ENCODE results near the gene KIN.

KIN gene, protein sequence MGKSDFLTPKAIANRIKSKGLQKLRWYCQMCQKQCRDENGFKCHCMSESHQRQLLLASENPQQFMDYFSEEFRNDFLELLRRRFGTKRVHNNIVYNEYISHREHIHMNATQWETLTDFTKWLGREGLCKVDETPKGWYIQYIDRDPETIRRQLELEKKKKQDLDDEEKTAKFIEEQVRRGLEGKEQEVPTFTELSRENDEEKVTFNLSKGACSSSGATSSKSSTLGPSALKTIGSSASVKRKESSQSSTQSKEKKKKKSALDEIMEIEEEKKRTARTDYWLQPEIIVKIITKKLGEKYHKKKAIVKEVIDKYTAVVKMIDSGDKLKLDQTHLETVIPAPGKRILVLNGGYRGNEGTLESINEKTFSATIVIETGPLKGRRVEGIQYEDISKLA

DNA sequence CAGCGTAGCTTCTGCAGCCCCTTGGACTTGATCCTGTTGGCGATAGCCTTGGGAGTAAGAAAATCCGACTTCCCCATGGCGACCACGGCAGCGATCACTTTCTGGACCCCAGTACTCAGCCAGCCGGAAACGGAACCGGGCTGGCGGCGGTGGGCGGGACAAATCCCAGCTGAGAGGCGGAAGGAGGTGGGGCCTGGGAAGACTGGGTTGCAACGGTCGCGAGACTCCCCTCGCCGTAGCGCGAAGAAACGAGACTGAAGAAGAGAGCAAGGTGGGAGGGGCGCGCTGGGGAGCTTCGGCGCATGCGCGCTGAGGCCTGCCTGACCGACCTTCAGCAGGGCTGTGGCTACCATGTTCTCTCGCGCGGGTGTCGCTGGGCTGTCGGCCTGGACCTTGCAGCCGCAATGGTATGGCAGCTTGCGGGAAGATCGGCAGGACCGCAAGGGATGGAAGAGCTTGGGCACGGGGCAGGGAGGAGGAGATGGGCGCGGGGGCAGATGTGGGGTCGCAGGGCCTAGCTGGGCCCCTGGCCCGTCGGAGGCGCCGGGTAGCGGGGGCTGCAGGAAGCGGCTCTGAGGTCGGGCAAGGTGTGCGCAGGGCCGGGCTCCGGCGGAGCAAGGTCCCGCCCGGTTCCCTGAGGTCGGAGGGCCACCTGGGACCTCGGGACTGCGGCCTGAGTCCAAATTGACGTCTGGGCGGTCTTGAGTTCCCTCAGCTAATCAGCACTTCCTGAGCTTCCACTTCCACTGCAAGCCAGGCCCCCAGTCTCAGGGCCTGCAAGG is at the start of gene KIN, which contains the start of gene ATP5F1C:
TSS of gene KIN (minus strand) at position 137 of the 782 bp plus-strand sequence. CDS start at position 77, 60 bp downstream.
TSS of gene ATP5F1C (plus strand) at position 321 of the 782 bp plus-strand sequence. CDS start at position 352, 31 bp downstream.
- peak within 1 kb of the TSS; percentile 96 for H3K4me3 ChIP-seq (ENCODE audit: low read depth, low read length)
- no peaks in the 10 kb centered on the region for H3K36me3 ChIP-seq (ENCODE audit: control insufficient read depth, insufficient read depth, low read length)
- H3K9me3 ChIP-seq (ENCODE audit: control insufficient read depth, insufficient read depth, low read length): no peaks in the 10 kb centered on the region
- no peaks in the 10 kb centered on the region for H3K27me3 ChIP-seq (ENCODE audit: control insufficient read depth, insufficient read depth, low read length)
- no peaks in the 10 kb centered on the region for H3K4me1 ChIP-seq (ENCODE audit: control insufficient read depth, insufficient read depth, low read length)
- peak within 1 kb of the TSS; percentile 93 for H3K9ac ChIP-seq (ENCODE audit: low read depth, low read length)

DNA sequence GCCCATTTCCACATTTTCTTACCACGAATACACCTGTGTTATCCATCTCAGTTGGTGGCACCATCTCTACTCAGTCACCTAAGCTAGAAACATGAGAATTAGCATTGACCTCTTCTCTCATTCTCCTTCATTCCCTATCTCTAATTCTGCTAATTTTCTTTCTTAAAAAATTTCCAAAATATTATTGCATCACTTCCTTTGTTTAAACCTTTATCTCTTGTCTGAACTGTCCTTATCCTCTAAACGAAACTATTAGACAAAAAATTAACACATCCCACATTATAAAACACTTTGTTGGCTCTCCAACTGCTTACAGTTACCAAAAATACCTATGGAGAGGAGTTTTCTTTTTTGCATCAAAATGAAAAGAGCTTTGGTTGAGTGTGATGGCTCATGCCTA is 48.8 kb upstream of the KIN start:
- Histone ChIP-seq H3K36me3 (ENCODE audit: control insufficient read depth, insufficient read depth, low read length) (no peaks in the 10 kb centered on the region), H3K4me1 (ENCODE audit: control insufficient read depth, insufficient read depth, low read length) (no peaks in the 10 kb centered on the region), H3K27me3 (ENCODE audit: control insufficient read depth, insufficient read depth, low read length) (no peaks in the 10 kb centered on the region), H3K9me3 (ENCODE audit: control insufficient read depth, insufficient read depth, low read length) (no peaks in the 10 kb centered on the region), H3K9ac (ENCODE audit: low read depth, low read length) (no peak overlapping the region), H3K4me3 (ENCODE audit: low read depth, low read length) (no peak overlapping the region)

DNA sequence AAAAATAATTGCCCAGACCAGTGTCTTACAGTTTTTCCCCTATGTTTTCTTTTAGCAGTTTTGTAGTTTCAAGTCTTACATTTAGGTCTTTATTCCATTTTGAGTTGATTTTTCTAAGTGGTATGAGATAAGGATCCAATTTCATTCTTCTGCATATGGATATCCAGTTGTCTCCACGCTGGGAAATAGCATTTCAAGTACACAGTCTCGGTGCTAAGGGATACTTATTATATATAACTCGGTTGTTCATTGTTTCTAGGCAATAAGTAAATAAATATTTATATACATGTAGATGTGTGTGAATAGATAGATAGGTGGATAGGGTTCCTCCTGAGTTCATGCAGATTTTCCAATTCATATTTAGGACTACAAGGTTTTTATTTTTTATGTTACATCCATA is 46.5 kb upstream of the KIN start:
- Histone ChIP-seq H3K9me3 (ENCODE audit: control insufficient read depth, insufficient read depth, low read length) (no peaks in the 10 kb centered on the region), H3K9ac (ENCODE audit: low read depth, low read length) (no peak overlapping the region), H3K27me3 (ENCODE audit: control insufficient read depth, insufficient read depth, low read length) (no peaks in the 10 kb centered on the region), H3K4me3 (ENCODE audit: low read depth, low read length) (no peak overlapping the region), H3K4me1 (ENCODE audit: control insufficient read depth, insufficient read depth, low read length) (peaks cover 5% of the 10 kb centered on the region), H3K36me3 (ENCODE audit: control insufficient read depth, insufficient read depth, low read length) (no peaks in the 10 kb centered on the region)

DNA sequence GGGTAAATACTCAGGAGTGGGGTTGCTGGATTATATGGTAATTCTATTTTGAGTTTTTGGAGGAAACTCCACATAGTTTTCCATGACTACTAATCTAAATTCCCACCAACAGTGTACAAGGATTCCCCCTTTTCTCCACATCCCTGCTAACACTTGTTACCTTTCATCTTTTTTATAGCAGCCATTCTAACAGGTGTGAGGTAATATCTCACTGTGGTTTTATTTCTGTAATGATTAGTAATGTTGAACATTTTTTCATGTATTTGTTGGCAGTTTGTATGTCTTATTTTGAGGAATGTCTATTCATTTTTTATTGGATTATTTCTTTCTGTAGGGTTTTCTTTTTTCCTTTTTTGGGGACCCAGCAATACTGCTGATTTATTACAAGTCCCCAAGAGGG is 45.4 kb upstream of the KIN start:
- Histone ChIP-seq H3K9me3 (ENCODE audit: control insufficient read depth, insufficient read depth, low read length) (no peaks in the 10 kb centered on the region), H3K27me3 (ENCODE audit: control insufficient read depth, insufficient read depth, low read length) (no peaks in the 10 kb centered on the region), H3K36me3 (ENCODE audit: control insufficient read depth, insufficient read depth, low read length) (no peaks in the 10 kb centered on the region), H3K9ac (ENCODE audit: low read depth, low read length) (no peak overlapping the region), H3K4me3 (ENCODE audit: low read depth, low read length) (no peak overlapping the region), H3K4me1 (ENCODE audit: control insufficient read depth, insufficient read depth, low read length) (peaks cover 5% of the 10 kb centered on the region)

DNA sequence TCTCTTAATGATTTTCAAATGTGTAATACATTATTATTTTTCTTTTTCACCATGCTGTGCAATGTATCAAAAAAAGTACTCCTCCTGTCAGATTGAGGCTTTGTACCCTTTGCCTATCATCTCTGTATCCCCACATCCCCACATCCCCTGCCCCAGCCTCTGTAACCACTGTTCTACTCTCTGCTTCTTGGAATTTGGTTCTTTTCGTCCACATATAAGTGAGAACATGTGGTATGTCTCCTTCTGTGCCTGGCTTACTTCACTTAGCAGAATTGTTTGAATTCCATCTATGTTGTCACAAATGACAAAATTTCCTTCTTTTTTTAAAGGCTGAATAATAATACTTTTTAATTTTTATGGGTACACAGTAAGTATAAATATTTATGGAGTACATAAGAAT is 44.3 kb upstream of the KIN start:
- Histone ChIP-seq H3K4me1 (ENCODE audit: control insufficient read depth, insufficient read depth, low read length) (peaks cover 5% of the 10 kb centered on the region), H3K4me3 (ENCODE audit: low read depth, low read length) (no peak overlapping the region), H3K27me3 (ENCODE audit: control insufficient read depth, insufficient read depth, low read length) (no peaks in the 10 kb centered on the region), H3K9ac (ENCODE audit: low read depth, low read length) (no peak overlapping the region), H3K9me3 (ENCODE audit: control insufficient read depth, insufficient read depth, low read length) (no peaks in the 10 kb centered on the region), H3K36me3 (ENCODE audit: control insufficient read depth, insufficient read depth, low read length) (no peaks in the 10 kb centered on the region)

DNA sequence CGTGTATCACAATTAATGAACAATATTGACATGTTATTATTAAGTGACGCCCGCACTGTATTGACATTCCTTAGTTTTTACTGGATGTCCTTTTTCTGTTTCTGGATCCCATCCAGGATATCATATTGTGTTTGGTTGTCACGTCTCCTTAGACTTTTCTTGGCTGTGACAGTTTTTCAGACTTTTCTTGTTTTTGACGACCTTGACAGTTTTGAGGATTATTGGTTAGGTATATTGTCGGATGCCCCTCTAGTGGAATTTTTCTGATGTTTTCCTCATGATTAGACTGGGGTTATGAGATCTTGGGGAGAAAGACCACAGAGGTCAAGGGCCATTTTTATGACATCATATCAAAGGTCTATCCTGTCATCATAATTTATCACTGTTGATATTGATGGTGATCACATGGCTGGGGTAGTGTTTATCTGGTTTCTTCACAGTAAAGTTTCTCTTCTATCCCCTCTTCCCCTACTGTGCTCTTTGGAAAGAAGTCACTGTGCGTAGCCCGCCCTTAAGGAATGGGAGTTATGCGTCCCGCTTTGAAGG is 41.6 kb upstream of the KIN start:
- no peaks in the 10 kb centered on the region for H3K27me3 ChIP-seq (ENCODE audit: control insufficient read depth, insufficient read depth, low read length)
- no peak overlapping the region for H3K4me3 ChIP-seq (ENCODE audit: low read depth, low read length)
- no peak overlapping the region for H3K9ac ChIP-seq (ENCODE audit: low read depth, low read length)
- peaks cover 5% of the 10 kb centered on the region for H3K4me1 ChIP-seq (ENCODE audit: control insufficient read depth, insufficient read depth, low read length)
- peaks cover 7% of the 10 kb centered on the region for H3K36me3 ChIP-seq (ENCODE audit: control insufficient read depth, insufficient read depth, low read length)
- H3K9me3 ChIP-seq (ENCODE audit: control insufficient read depth, insufficient read depth, low read length): no peaks in the 10 kb centered on the region

DNA sequence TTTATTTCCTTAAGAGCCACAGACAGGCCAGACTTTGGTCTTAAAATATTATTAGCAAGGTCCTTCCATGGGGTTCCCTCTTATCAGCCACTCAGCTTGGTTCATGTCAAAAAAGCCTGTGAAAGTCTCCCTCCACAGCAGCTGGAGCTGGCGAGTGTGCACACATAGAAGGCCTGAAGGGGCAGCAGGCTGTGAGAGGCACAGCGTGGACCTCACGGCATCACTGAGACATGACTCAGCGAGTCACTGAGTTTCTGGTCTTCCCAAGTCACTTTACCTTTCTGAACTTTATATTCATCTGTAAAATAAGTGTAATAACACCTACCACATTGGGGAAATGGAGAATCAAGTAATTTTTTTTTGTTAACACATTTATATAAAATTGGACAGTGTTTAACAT is 39.2 kb upstream of the KIN start:
- no peak overlapping the region for H3K4me3 ChIP-seq (ENCODE audit: low read depth, low read length)
- H3K9ac ChIP-seq (ENCODE audit: low read depth, low read length): no peak overlapping the region
- peaks cover 7% of the 10 kb centered on the region for H3K36me3 ChIP-seq (ENCODE audit: control insufficient read depth, insufficient read depth, low read length)

DNA sequence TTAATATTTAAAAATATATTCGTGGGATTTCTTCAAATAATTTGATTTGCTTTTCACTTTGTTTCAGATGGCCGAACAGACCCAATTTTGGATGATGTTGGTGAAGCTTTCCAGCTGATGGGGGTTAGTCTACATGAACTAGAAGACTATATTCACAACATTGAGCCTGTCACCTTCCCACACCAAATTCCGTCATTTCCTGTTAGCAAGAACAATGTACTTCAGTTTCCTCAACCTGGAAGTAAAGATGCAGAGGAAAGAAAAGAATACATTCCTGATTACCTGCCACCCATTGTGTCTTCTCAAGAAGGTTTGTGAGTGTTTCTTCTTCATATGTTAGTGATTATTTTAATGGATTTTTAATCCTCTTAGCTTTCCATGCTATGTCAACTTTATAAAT is 36.5 kb upstream of the KIN start:
- no peaks in the 10 kb centered on the region for H3K9me3 ChIP-seq (ENCODE audit: control insufficient read depth, insufficient read depth, low read length)
- peaks cover 3% of the 10 kb centered on the region for H3K4me1 ChIP-seq (ENCODE audit: control insufficient read depth, insufficient read depth, low read length)
- no peaks in the 10 kb centered on the region for H3K27me3 ChIP-seq (ENCODE audit: control insufficient read depth, insufficient read depth, low read length)
- no peak overlapping the region for H3K9ac ChIP-seq (ENCODE audit: low read depth, low read length)
- peaks cover 7% of the 10 kb centered on the region for H3K36me3 ChIP-seq (ENCODE audit: control insufficient read depth, insufficient read depth, low read length)
- no peak overlapping the region for H3K4me3 ChIP-seq (ENCODE audit: low read depth, low read length)

More for the DNA sequence above, 39.2 kb upstream of the KIN start:
- H3K4me1 ChIP-seq (ENCODE audit: control insufficient read depth, insufficient read depth, low read length): peaks cover 5% of the 10 kb centered on the region
- H3K9me3 ChIP-seq (ENCODE audit: control insufficient read depth, insufficient read depth, low read length): no peaks in the 10 kb centered on the region
- H3K27me3 ChIP-seq (ENCODE audit: control insufficient read depth, insufficient read depth, low read length): no peaks in the 10 kb centered on the region

DNA sequence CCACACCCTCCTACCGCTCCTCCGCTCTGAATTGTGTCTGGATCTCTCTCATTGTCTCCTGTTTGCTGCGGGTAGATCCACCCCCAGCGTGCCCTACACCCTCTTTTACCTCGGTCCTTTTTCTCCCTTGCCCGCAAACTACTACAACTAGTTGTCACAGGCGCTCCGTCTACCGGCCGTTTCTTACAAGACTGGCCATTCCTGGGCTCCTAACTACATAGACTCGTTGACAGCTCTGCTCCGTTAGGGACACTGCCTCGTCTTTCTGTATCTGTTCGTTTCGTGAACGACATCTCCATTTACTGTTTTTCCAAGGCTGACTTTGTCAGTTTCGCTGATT is 31.3 kb upstream of the KIN start:
- H3K9ac ChIP-seq (ENCODE audit: low read depth, low read length): peak overlapping the region; percentile 83
- H3K27me3 ChIP-seq (ENCODE audit: control insufficient read depth, insufficient read depth, low read length): peaks cover 2% of the 10 kb centered on the region
- H3K36me3 ChIP-seq (ENCODE audit: control insufficient read depth, insufficient read depth, low read length): no peaks in the 10 kb centered on the region
- peaks cover 3% of the 10 kb centered on the region for H3K4me1 ChIP-seq (ENCODE audit: control insufficient read depth, insufficient read depth, low read length)
- H3K9me3 ChIP-seq (ENCODE audit: control insufficient read depth, insufficient read depth, low read length): no peaks in the 10 kb centered on the region
- H3K4me3 ChIP-seq (ENCODE audit: low read depth, low read length): peak overlapping the region; percentile 87

DNA sequence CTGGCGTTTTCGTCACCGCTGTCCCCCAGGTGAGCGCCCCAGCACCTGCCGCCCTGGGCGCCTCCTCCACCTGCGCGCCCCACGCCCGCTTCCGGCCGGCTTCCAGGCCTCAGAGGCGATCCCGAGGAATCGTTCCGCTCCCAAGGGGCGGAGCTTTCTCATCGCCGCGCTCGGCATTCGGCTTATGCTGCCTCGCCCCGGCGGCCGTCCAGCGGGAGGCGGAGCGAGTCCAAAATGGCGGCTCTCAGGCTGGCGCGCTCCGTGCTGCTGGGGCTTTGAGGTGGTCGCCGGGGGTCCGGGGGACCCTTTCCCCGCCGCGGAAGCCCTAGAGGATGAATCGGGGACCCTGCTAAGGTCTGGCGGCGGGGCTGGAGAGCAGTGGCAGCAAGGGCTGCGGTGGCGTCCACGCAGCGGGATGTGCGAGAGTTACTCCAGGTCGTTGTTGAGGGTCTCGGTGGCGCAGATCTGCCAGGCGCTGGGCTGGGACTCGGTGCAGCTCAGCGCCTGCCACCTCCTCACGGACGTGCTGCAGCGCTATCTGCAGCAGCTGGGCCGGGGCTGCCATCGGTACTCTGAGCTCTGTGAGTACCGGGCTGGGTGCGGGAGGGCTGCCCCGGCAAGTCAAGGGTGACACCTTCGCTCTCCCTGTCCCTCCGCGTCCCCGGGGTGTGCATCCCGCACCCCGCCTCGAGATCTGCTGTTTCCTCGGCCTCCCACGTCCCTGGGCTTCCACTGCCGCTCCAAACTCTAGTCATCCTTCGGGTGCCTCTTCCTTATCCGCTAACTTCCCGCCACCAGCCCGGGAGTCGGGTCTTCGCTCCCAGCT is 30.7 kb upstream of the KIN start, which contains the start of gene TAF3:
TSS of gene TAF3 (plus strand) at position 211 of the 826 bp plus-strand sequence. CDS start at position 416, 205 bp downstream.
- H3K9me3 ChIP-seq (ENCODE audit: control insufficient read depth, insufficient read depth, low read length): no peaks in the 10 kb centered on the region
- H3K4me3 ChIP-seq (ENCODE audit: low read depth, low read length): peak within 1 kb of the TSS; percentile 87
- H3K36me3 ChIP-seq (ENCODE audit: control insufficient read depth, insufficient read depth, low read length): no peaks in the 10 kb centered on the region
- H3K27me3 ChIP-seq (ENCODE audit: control insufficient read depth, insufficient read depth, low read length): peaks cover 2% of the 10 kb centered on the region
- peak within 1 kb of the TSS; percentile 83 for H3K9ac ChIP-seq (ENCODE audit: low read depth, low read length)
- H3K4me1 ChIP-seq (ENCODE audit: control insufficient read depth, insufficient read depth, low read length): peaks cover 3% of the 10 kb centered on the region

DNA sequence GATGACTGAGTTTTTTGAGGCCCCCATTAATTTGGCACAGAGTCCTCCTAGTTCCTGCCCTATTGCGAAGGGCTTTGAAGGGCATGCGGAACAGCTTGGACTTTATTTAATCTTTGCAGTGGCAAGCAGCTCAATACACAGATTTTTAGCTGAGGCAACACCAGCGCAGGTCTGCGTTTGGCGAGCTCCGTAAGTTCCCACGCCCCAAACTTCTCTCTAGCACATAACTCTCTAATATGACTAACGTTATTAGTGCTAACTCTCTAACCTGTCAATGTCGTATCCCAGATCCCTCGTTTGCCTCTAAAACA is 30.1 kb upstream of the KIN start:
- Histone ChIP-seq H3K4me3 (ENCODE audit: low read depth, low read length) (peak overlapping the region; percentile 87), H3K9me3 (ENCODE audit: control insufficient read depth, insufficient read depth, low read length) (no peaks in the 10 kb centered on the region), H3K27me3 (ENCODE audit: control insufficient read depth, insufficient read depth, low read length) (peaks cover 2% of the 10 kb centered on the region), H3K36me3 (ENCODE audit: control insufficient read depth, insufficient read depth, low read length) (no peaks in the 10 kb centered on the region), H3K9ac (ENCODE audit: low read depth, low read length) (no peak overlapping the region), H3K4me1 (ENCODE audit: control insufficient read depth, insufficient read depth, low read length) (peaks cover 3% of the 10 kb centered on the region)

Data from iPS-15b (cell line).